ENCODE measurements around the gene ZNF565.
A peak's percentile ranks its signal among the peaks of the same experiment; 100 is the strongest.

The ZNF565 gene

DNA sequence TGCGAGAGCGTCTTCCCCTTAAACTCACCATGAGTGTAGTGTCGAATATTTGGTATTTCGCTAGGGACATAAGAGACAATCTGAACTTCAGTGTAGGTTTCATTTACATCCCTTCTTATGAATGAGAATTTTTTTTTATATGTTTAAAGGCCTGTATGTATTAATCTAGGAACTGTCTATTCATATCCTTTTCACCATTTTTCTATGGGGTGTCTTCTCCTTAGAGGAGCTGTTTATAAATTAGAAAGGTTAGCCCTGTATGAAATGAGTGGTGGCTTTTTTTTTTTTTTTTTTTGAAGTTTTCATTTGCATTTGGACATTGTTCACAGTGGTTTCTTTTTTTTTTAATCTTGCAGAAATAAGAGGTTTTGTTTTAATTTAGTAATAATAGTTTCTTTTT, 8.0 kb upstream of the ZNF565 start:
- H3K36me3 ChIP-seq (ENCODE audit: insufficient read depth, low read length), result peaks cover 94% of the 10 kb centered on the region
- H3K4me2 ChIP-seq (ENCODE audit: low read length), result no peak overlapping the region
- H4K20me1 ChIP-seq (ENCODE audit: insufficient read depth, low read length), result no peaks in the 10 kb centered on the region
- H3K9me3 ChIP-seq (ENCODE audit: low read length), result peaks cover 11% of the 10 kb centered on the region
- H3F3A ChIP-seq (ENCODE audit: insufficient read depth, low read length), result no peaks in the 10 kb centered on the region
- H3K4me1 ChIP-seq (ENCODE audit: insufficient read depth, low read length, severe bottlenecking), result no peaks in the 10 kb centered on the region
- H3K27ac ChIP-seq (ENCODE audit: low read depth, low read length, poor library complexity, severe bottlenecking), result no peak overlapping the region
- TF ChIP-seq, protein P1, sequence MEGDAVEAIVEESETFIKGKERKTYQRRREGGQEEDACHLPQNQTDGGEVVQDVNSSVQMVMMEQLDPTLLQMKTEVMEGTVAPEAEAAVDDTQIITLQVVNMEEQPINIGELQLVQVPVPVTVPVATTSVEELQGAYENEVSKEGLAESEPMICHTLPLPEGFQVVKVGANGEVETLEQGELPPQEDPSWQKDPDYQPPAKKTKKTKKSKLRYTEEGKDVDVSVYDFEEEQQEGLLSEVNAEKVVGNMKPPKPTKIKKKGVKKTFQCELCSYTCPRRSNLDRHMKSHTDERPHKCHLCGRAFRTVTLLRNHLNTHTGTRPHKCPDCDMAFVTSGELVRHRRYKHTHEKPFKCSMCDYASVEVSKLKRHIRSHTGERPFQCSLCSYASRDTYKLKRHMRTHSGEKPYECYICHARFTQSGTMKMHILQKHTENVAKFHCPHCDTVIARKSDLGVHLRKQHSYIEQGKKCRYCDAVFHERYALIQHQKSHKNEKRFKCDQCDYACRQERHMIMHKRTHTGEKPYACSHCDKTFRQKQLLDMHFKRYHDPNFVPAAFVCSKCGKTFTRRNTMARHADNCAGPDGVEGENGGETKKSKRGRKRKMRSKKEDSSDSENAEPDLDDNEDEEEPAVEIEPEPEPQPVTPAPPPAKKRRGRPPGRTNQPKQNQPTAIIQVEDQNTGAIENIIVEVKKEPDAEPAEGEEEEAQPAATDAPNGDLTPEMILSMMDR (IDR thresholded peaks at IDR 0.05; ENCODE audit: low read length), result no peak
- TF ChIP-seq EZH2 (IDR thresholded peaks at IDR 0.05; ENCODE audit: borderline replicate concordance, low read length), result no peak
- no peaks in the 10 kb centered on the region for H3K9me2 ChIP-seq (ENCODE audit: low read depth, low read length)
- no peak overlapping the region for H2AFZ ChIP-seq (ENCODE audit: low read length)
- H3K4me3 ChIP-seq (ENCODE audit: low read depth, low read length, poor library complexity, severe bottlenecking), result no peak overlapping the region
- no peaks in the 10 kb centered on the region for H3K27me3 ChIP-seq (ENCODE audit: insufficient read depth, low read length)
- no peak overlapping the region for H3K9ac ChIP-seq (ENCODE audit: low read length)
- H3K79me2 ChIP-seq (ENCODE audit: insufficient read depth, low read length), result peaks cover 79% of the 10 kb centered on the region

DNA sequence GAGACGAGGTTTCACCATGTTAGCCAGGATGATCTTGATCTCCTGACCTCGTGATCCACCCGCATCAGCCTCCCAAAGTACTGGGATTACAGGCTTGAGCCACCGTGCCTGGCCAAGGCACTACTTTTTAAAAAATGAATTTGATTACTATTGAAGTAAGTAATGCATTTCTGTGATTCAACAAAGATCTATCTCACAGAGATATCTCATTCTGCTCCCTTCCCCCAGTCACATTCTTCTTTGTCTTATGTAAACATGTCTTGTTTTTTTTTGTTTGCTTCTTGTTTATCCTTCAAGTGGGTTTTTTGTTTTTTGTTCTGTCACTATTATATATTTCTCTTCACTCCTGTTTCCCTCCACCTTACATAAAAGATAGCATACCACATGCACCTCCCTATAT, 7.0 kb upstream of the ZNF565 start:
- Histone ChIP-seq H3K36me3 (ENCODE audit: insufficient read depth, low read length) (peaks cover 93% of the 10 kb centered on the region), H4K20me1 (ENCODE audit: insufficient read depth, low read length) (no peaks in the 10 kb centered on the region)

DNA sequence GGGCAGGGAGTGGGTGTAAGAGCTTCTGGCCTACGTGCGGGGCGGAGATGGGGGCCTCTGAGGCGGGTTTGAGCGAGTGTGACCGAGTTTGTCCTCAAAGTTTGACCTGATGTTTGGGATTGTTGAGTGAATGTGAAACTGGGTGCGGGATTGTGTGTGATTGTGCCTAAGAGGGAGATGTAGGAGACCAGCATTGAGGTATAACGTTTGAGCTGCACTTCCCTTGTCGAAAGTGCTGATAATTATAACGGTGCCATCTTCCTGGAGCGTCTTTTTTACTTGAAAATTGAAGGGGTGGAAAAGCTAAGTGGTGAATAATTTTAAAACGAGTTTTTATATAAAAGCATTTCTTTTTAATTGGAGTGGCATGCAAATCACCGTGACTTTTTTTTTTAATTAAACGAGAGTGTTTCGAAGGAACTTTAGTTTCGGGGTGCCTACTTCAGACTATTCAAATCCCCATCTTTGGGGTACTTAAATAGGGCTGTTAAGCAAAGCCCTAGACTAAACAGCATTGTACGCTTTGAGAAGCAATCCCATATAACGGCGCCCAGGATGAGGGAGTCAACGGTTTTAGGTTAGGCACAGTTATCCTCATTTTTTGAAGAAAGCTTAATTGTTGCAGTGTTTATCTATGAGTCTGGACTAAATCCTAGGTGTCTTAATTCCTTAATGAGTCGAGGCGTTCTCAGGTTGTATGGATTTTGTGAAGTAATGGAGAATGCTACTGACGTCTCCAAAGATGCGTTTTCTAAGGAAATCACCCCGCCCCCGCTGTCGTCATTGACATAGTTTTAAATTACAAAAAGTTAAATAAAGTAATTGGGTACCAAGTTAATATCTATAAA, 1.0 kb upstream of the ZNF565 start:
- Histone ChIP-seq H3K9ac (ENCODE audit: low read length) (peak overlapping the region; percentile 89), H3K36me3 (ENCODE audit: insufficient read depth, low read length) (peaks cover 34% of the 10 kb centered on the region), H3K79me2 (ENCODE audit: insufficient read depth, low read length) (peaks cover 52% of the 10 kb centered on the region), H3K4me3 (ENCODE audit: low read depth, low read length, poor library complexity, severe bottlenecking) (peak overlapping the region; percentile 85), H3K9me3 (ENCODE audit: low read length) (peaks cover 7% of the 10 kb centered on the region), H3K4me1 (ENCODE audit: insufficient read depth, low read length, severe bottlenecking) (peaks cover 15% of the 10 kb centered on the region), H3K27ac (ENCODE audit: low read depth, low read length, poor library complexity, severe bottlenecking) (peak overlapping the region; percentile 55), H4K20me1 (ENCODE audit: insufficient read depth, low read length) (no peaks in the 10 kb centered on the region), H3K9me2 (ENCODE audit: low read depth, low read length) (no peaks in the 10 kb centered on the region), H3K27me3 (ENCODE audit: insufficient read depth, low read length) (no peaks in the 10 kb centered on the region), H3F3A (ENCODE audit: insufficient read depth, low read length) (no peaks in the 10 kb centered on the region), H3K4me2 (ENCODE audit: low read length) (peak overlapping the region; percentile 70), H2AFZ (ENCODE audit: low read length) (no peak overlapping the region)
- TF ChIP-seq EZH2 (IDR thresholded peaks at IDR 0.05; ENCODE audit: borderline replicate concordance, low read length), result no peak
- TF ChIP-seq, protein P1 (IDR thresholded peaks at IDR 0.05; ENCODE audit: low read length), result no peak

More for the DNA sequence above, 7.0 kb upstream of the ZNF565 start:
- Histone ChIP-seq H3K9me3 (ENCODE audit: low read length) (peaks cover 9% of the 10 kb centered on the region), H3K27ac (ENCODE audit: low read depth, low read length, poor library complexity, severe bottlenecking) (no peak overlapping the region), H3K4me1 (ENCODE audit: insufficient read depth, low read length, severe bottlenecking) (peaks cover under 1% of the 10 kb centered on the region), H3K9ac (ENCODE audit: low read length) (no peak overlapping the region), H2AFZ (ENCODE audit: low read length) (no peak overlapping the region), H3K9me2 (ENCODE audit: low read depth, low read length) (no peaks in the 10 kb centered on the region), H3K27me3 (ENCODE audit: insufficient read depth, low read length) (no peaks in the 10 kb centered on the region), H3F3A (ENCODE audit: insufficient read depth, low read length) (no peaks in the 10 kb centered on the region), H3K4me3 (ENCODE audit: low read depth, low read length, poor library complexity, severe bottlenecking) (no peak overlapping the region), H3K79me2 (ENCODE audit: insufficient read depth, low read length) (peaks cover 86% of the 10 kb centered on the region), H3K4me2 (ENCODE audit: low read length) (no peak overlapping the region)
- TF ChIP-seq, protein P1 (IDR thresholded peaks at IDR 0.05; ENCODE audit: low read length), result no peak
- no peak for TF ChIP-seq EZH2 (IDR thresholded peaks at IDR 0.05; ENCODE audit: borderline replicate concordance, low read length)

Data from OCI-LY1 (cell line).